ENCODE results near the gene FOXO3. TPM values are rescaled to one million over a fixed set of nuclear protein-coding genes. Genes with fewer than 3 reads are reported as not detected.

The FOXO3 gene
- total and polyA plus RNA-seq, 3 experiments from 2014 or later, result 14.1 to 31.1 (median 15.0) TPM

DNA sequence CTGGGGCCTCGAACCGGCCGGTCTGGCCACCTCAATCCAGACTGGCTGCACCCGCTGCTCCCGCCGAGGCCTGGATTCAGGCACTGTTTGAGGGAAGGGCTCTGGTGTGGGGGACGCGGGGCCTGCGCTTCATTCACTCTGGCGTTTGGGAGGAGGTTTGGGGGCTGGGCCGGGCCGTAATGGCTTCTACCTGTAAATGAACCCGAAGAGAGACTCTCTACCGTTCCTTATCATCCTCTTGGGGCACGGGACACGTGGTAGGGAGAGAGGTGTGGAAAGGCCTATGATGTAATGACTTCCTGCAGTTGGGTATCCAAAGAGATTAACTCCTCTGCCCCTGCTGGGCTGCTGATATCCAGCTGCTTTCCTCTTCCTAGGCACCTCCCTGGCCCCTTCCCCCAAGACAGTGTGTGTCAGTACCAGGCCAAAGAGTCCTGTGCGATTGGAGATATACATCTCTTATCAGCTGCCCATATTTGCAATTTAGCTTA is 1.8 kb downstream of the FOXO3 start:
- H3K27ac ChIP-seq (ENCODE audit: low read depth, low read length), result no peak overlapping the region
- H3K9me3 ChIP-seq (ENCODE audit: low read length), result no peaks in the 10 kb centered on the region
- Mint-ChIP-seq H3K36me3 (peaks cover 0 to 38% (median 5%) of the 10 kb centered on the region in 3 donors), H3K4me1 (peaks cover 50 to 59% (median 56%) of the 10 kb centered on the region in 3 donors), H3K27me3 (peaks cover 0 to 8% of the 10 kb centered on the region in 2 donors), H3K27ac (peak overlapping the region; percentile 43 to 94 (median 76)), H3K9me3 (no peaks in the 10 kb centered on the region), H3K4me3 (peak overlapping the region; percentile 77 to 90 (median 86))
- no peak for DNase-seq
- peaks cover 55% of the 10 kb centered on the region for H3K4me1 ChIP-seq (ENCODE audit: insufficient read depth, low read length)
- H3K4me3 ChIP-seq (ENCODE audit: low read length), result no peak overlapping the region
- H3K36me3 ChIP-seq (ENCODE audit: insufficient read depth, low read length), result no peaks in the 10 kb centered on the region
- CTCF ChIA-PET, result no interaction called here
- H3K27me3 ChIP-seq (ENCODE audit: insufficient read depth, low read length, poor library complexity, severe bottlenecking), result no peaks in the 10 kb centered on the region
- POLR2A ChIA-PET, result no interaction called here

DNA sequence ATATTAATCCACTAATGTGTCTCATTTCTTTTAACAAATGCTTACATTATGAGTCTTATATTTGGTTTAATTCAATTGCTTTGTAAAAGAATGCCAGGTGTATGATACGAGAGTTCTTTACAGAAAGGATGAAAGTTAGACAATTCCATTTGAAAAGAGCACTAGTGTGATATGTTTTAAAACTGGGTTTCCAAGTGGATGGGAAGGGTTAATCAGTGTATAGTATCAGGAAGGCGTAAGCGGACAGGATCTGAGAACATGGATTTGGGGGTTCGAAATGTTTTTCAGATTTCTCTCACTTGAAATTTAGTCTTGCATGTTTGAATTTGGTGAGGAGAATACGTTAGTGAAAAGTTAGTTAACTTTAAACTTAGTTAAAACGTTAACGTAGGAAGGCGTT is 2.6 kb downstream of the FOXO3 start:
- Mint-ChIP-seq H3K36me3 (peaks cover 0 to 40% (median 6%) of the 10 kb centered on the region in 3 donors), H3K27me3 (peaks cover 0 to 8% of the 10 kb centered on the region in 2 donors), H3K27ac (peak overlapping the region in 3 of 8 donors; percentile 43 to 79 (median 72)), H3K9me3 (no peaks in the 10 kb centered on the region), H3K4me3 (peak overlapping the region in 6 of 7 donors; percentile 4 to 90 (median 86)), H3K4me1 (peaks cover 55 to 63% (median 61%) of the 10 kb centered on the region in 3 donors)
- ChIA-PET POLR2A (no interaction called here), CTCF (no interaction called here)
- Histone ChIP-seq H3K27me3 (ENCODE audit: insufficient read depth, low read length, poor library complexity, severe bottlenecking) (no peaks in the 10 kb centered on the region), H3K36me3 (ENCODE audit: insufficient read depth, low read length) (no peaks in the 10 kb centered on the region), H3K4me3 (ENCODE audit: low read length) (no peak overlapping the region), H3K27ac (ENCODE audit: low read depth, low read length) (no peak overlapping the region), H3K4me1 (ENCODE audit: insufficient read depth, low read length) (peaks cover 57% of the 10 kb centered on the region), H3K9me3 (ENCODE audit: low read length) (no peaks in the 10 kb centered on the region)
- DNase-seq, result no peak

DNA sequence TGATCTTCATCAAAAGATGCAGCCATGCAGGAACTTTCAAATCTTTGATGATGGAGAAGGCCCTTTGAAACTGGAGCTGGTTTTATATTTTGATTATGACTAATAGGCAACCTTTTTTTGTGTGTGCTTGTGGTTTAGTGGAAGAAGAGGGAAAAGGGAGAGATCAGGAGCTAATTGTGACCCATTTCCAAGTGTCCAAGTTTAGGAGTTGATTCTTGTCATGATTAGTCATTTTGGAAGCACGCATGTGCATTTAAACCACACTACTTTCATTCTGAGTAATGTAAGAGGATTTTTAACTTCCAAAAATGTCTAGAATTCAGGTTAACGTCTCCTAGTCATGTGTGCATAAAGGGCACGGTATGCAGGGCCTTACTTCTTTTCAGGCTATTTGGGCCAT is 3.5 kb downstream of the FOXO3 start:
- Histone ChIP-seq H3K4me1 (ENCODE audit: insufficient read depth, low read length) (peaks cover 66% of the 10 kb centered on the region), H3K9me3 (ENCODE audit: low read length) (no peaks in the 10 kb centered on the region), H3K4me3 (ENCODE audit: low read length) (no peak overlapping the region), H3K27me3 (ENCODE audit: insufficient read depth, low read length, poor library complexity, severe bottlenecking) (no peaks in the 10 kb centered on the region), H3K27ac (ENCODE audit: low read depth, low read length) (no peak overlapping the region), H3K36me3 (ENCODE audit: insufficient read depth, low read length) (peaks cover under 1% of the 10 kb centered on the region)
- Mint-ChIP-seq H3K4me1 (peaks cover 63 to 72% (median 70%) of the 10 kb centered on the region in 3 donors), H3K36me3 (peaks cover 0 to 43% (median 14%) of the 10 kb centered on the region in 3 donors), H3K27me3 (peaks cover 0 to 8% of the 10 kb centered on the region in 2 donors), H3K4me3 (peak overlapping the region in 5 of 7 donors; percentile 1 to 66 (median 47)), H3K27ac (peak overlapping the region; percentile 24 to 97 (median 84)), H3K9me3 (no peaks in the 10 kb centered on the region)
- ChIA-PET CTCF (no interaction called here), POLR2A (interaction anchor here (0.5 kb wide), 1 partner anchor 204 kb away, joined by 3 read pairs; no protein-coding TSS in a partner anchor)
- DNase-seq, result no peak

DNA sequence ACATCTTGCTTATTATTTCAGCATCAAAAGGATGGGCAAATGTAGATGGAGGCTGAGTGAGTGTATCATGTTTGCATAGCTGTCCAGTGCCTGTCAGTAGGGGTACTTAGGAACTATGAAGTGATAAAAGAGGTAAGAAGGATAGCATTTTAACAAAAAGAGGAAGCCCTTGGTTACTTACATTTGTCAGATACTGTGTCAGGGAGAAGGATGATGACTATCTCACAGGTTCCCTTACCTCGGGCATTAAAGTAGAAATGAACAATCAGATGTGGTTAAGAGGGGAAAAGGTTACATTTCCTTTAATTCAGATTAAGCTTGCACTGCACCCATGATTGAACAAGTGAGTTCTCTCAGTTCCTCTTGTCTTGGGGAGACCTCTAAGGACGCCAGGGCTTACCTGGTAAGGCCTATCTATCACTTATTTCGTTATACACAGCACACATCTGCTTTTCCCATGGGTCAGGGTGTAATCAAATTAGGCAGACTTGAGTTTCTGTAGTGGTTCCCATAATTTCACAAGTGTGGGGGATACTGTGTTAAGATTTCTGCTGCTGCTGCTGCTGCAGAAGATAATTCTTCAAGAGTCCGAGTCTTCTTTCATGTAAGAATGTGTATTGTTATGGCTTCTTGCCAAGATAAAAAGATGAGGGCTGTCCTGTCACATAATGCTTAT is 4.5 kb downstream of the FOXO3 start:
- Mint-ChIP-seq H3K4me3 (peak overlapping the region; percentile 5 to 84 (median 66)), H3K27me3 (peaks cover 0 to 8% of the 10 kb centered on the region in 2 donors), H3K27ac (peak overlapping the region; percentile 34 to 97 (median 76)), H3K9me3 (no peaks in the 10 kb centered on the region), H3K4me1 (peaks cover 66 to 77% (median 75%) of the 10 kb centered on the region in 3 donors), H3K36me3 (peaks cover 4 to 46% (median 16%) of the 10 kb centered on the region in 3 donors)
- H3K4me1 ChIP-seq (ENCODE audit: insufficient read depth, low read length), result peaks cover 66% of the 10 kb centered on the region
- no peak overlapping the region for H3K27ac ChIP-seq (ENCODE audit: low read depth, low read length)
- no peaks in the 10 kb centered on the region for H3K27me3 ChIP-seq (ENCODE audit: insufficient read depth, low read length, poor library complexity, severe bottlenecking)
- CTCF ChIA-PET, result interaction anchor here (1.6 kb wide), 1 partner anchor 219 kb away, joined by 3 read pairs; no protein-coding TSS in a partner anchor
- peak in 2 of 5 donors; percentile 60 to 70 for DNase-seq
- POLR2A ChIA-PET, result interaction anchor here (1.0 to 1.2 kb wide), 2 partner anchors 10 to 18 kb away, joined by 3 read pairs; no protein-coding TSS in a partner anchor
- peaks cover 5% of the 10 kb centered on the region for H3K36me3 ChIP-seq (ENCODE audit: insufficient read depth, low read length)
- peak overlapping the region; percentile 8 for H3K4me3 ChIP-seq (ENCODE audit: low read length)
- H3K9me3 ChIP-seq (ENCODE audit: low read length), result no peaks in the 10 kb centered on the region

DNA sequence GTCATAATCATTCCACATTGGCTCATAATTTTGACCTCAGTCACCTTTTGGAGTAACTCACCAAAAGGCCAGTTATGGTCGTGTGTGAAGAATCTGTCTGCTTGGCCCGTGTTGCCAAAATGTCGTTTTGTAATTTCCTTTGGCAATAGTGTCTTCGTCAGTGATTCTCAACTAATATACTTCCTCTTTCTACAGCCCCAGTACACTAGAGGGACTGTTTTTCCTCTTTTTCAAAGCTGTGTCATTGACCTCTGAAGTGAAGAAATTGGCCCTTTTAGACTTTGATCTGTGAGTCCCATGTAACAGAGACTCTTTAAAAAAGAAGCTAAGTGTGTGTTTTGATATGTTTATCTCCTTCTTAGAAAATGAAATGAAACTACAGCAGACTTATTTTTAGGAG is 5.2 kb downstream of the FOXO3 start:
- Histone ChIP-seq H3K4me3 (ENCODE audit: low read length) (no peak overlapping the region), H3K27me3 (ENCODE audit: insufficient read depth, low read length, poor library complexity, severe bottlenecking) (no peaks in the 10 kb centered on the region), H3K9me3 (ENCODE audit: low read length) (no peaks in the 10 kb centered on the region), H3K36me3 (ENCODE audit: insufficient read depth, low read length) (peaks cover 5% of the 10 kb centered on the region), H3K4me1 (ENCODE audit: insufficient read depth, low read length) (peaks cover 66% of the 10 kb centered on the region), H3K27ac (ENCODE audit: low read depth, low read length) (no peak overlapping the region)
- POLR2A ChIA-PET, result interaction anchor here (1.0 to 1.2 kb wide), 2 partner anchors 9 to 19 kb away, joined by 3 read pairs; no protein-coding TSS in a partner anchor
- Mint-ChIP-seq H3K4me1 (peaks cover 67 to 82% (median 77%) of the 10 kb centered on the region in 3 donors), H3K27ac (peak overlapping the region; percentile 25 to 97 (median 76)), H3K36me3 (peaks cover 5 to 52% (median 16%) of the 10 kb centered on the region in 3 donors), H3K27me3 (peaks cover 0 to 8% of the 10 kb centered on the region in 2 donors), H3K4me3 (peak overlapping the region; percentile 32 to 79 (median 50)), H3K9me3 (no peaks in the 10 kb centered on the region)
- no peak for DNase-seq
- CTCF ChIA-PET, result interaction anchor here (1.6 to 2.1 kb wide), 2 partner anchors 11 to 218 kb away, joined by 3 to 7 read pairs; no protein-coding TSS in a partner anchor

DNA sequence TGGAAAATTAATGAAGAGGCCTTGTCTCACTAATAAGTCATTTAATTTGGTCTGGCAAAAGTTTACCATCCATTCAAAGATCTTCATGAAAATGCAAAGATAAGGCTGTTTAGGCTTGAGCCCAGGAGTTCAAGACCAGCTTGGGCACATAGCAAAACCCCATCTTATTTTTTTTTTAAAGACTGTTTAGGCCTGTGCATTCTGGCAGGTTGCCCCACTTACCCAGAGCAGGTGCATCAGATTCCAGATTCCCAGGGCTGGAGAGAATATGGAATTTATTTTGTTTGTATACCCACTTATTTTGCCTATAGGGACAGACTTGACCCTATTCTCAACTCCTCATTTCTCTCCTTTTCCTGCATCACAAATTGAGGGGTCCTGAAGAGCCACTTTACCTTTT is 5.7 kb downstream of the FOXO3 start:
- Mint-ChIP-seq H3K9me3 (no peaks in the 10 kb centered on the region), H3K4me1 (peaks cover 72 to 87% (median 82%) of the 10 kb centered on the region in 3 donors), H3K4me3 (peak overlapping the region in 4 of 7 donors; percentile 28 to 79 (median 46)), H3K36me3 (peaks cover 10 to 57% (median 17%) of the 10 kb centered on the region in 3 donors), H3K27me3 (peaks cover 0 to 8% of the 10 kb centered on the region in 2 donors), H3K27ac (peak overlapping the region in 7 of 8 donors; percentile 56 to 97 (median 79))
- Histone ChIP-seq H3K27me3 (ENCODE audit: insufficient read depth, low read length, poor library complexity, severe bottlenecking) (no peaks in the 10 kb centered on the region), H3K27ac (ENCODE audit: low read depth, low read length) (no peak overlapping the region), H3K4me1 (ENCODE audit: insufficient read depth, low read length) (peaks cover 66% of the 10 kb centered on the region), H3K4me3 (ENCODE audit: low read length) (no peak overlapping the region), H3K9me3 (ENCODE audit: low read length) (no peaks in the 10 kb centered on the region), H3K36me3 (ENCODE audit: insufficient read depth, low read length) (peaks cover 5% of the 10 kb centered on the region)
- CTCF ChIA-PET, result interaction anchor here (1.6 to 2.1 kb wide), 2 partner anchors 10 to 218 kb away, joined by 3 to 7 read pairs; no protein-coding TSS in a partner anchor
- no peak for DNase-seq
- POLR2A ChIA-PET, result no interaction called here

DNA sequence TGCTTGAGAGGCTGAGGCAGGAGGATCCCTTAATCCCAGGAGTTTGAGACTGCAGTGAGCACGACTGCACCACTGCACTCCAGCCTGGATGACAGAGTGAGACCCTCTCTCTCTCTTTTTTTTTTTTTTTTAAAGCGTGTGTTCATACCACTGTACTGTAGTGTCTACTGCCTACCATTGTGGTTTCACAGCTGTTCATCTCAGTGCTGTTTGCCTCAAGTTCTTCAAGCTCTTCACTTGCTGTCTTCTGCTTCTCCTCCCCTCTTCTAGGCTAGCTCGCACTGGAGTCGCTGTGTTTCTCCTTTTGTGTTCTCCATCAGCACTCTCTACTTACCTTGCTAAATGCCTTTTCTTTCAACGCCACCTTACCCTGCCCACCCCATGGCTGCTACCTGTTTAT is 7.4 kb downstream of the FOXO3 start:
- no peaks in the 10 kb centered on the region for H3K9me3 ChIP-seq (ENCODE audit: low read length)
- peaks cover 5% of the 10 kb centered on the region for H3K36me3 ChIP-seq (ENCODE audit: insufficient read depth, low read length)
- H3K4me1 ChIP-seq (ENCODE audit: insufficient read depth, low read length), result peaks cover 51% of the 10 kb centered on the region
- ChIA-PET POLR2A (interaction anchor here (0.7 kb wide), 1 partner anchor 422 kb away, joined by 6 read pairs; no protein-coding TSS in a partner anchor), CTCF (interaction anchor here (0.6 to 1.6 kb wide), 5 partner anchors 12 to 214 kb away, joined by 3 to 4 read pairs (median 3); no protein-coding TSS in a partner anchor)
- H3K27me3 Mint-ChIP-seq, result no peaks in the 10 kb centered on the region
- peaks cover 10 to 53% (median 18%) of the 10 kb centered on the region in 3 donors for H3K36me3 Mint-ChIP-seq
- H3K27ac ChIP-seq (ENCODE audit: low read depth, low read length), result no peak overlapping the region
- H3K9me3 Mint-ChIP-seq, result no peaks in the 10 kb centered on the region
- H3K4me3 Mint-ChIP-seq, result peak overlapping the region in 6 of 7 donors; percentile 3 to 72 (median 52)
- no peaks in the 10 kb centered on the region for H3K27me3 ChIP-seq (ENCODE audit: insufficient read depth, low read length, poor library complexity, severe bottlenecking)
- H3K4me1 Mint-ChIP-seq, result peaks cover 67 to 81% (median 78%) of the 10 kb centered on the region in 3 donors
- H3K27ac Mint-ChIP-seq, result peak overlapping the region in 6 of 8 donors; percentile 3 to 67 (median 44)
- no peak for DNase-seq
- H3K4me3 ChIP-seq (ENCODE audit: low read length), result no peak overlapping the region

Measured in CD8-positive, alpha-beta memory T cell (primary cell).